ENCODE data around the gene DNAJA2.

Gene DNAJA2

GRCh38 chr16:46927273-46927672 is 46.2 kb downstream of the DNAJA2 start:
- Histone ChIP-seq H3K79me2 (ENCODE audit: control insufficient read depth, insufficient read depth, low read length, unreplicated experiment) (no peaks in the 10 kb centered on the region), H3K4me1 (ENCODE audit: control insufficient read depth, insufficient read depth, low read length, unreplicated experiment) (no peaks in the 10 kb centered on the region), H2AFZ (ENCODE audit: low read length, unreplicated experiment) (no peak overlapping the region), H3K36me3 (ENCODE audit: insufficient read depth, low read length) (no peaks in the 10 kb centered on the region), H3K4me3 (ENCODE audit: low read depth, low read length) (no peak overlapping the region), H3K27ac (ENCODE audit: low read depth, low read length) (no peak overlapping the region), H3K27me3 (ENCODE audit: insufficient read depth, low read length) (no peaks in the 10 kb centered on the region)

- Histone ChIP-seq H3K4me1 (ENCODE audit: control insufficient read depth, insufficient read depth, low read length, unreplicated experiment) (no peaks in the 10 kb centered on the region), H3K79me2 (ENCODE audit: control insufficient read depth, insufficient read depth, low read length, unreplicated experiment) (no peaks in the 10 kb centered on the region), H3K4me3 (ENCODE audit: low read depth, low read length) (no peak overlapping the region), H3K27ac (ENCODE audit: low read depth, low read length) (no peak overlapping the region), H3K36me3 (ENCODE audit: insufficient read depth, low read length) (no peaks in the 10 kb centered on the region), H3K27me3 (ENCODE audit: insufficient read depth, low read length) (no peaks in the 10 kb centered on the region), H2AFZ (ENCODE audit: low read length, unreplicated experiment) (no peak overlapping the region)
These were observed 46.8 kb downstream of the DNAJA2 start for GRCh38 chr16:46926470-46927225.

DNA sequence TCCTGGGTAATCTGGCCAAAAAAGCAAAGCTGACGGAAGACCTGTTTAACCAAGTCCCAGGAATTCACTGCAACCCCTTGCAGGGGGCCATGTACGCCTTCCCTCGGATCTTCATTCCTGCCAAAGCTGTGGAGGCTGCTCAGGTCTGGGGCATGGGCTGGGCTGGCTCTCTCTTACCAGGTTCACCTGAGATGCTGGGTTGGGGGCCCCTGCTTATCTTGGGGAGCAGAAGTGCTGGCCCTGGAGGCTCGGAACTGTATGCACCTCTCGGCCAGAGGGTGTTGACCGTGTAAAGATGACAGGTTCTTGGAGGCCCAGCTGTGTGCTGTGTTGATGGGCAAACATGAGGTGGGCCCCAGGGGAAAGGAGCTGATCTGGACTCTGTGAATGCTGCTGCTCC is 49.1 kb downstream of the DNAJA2 start:
- no peaks in the 10 kb centered on the region for H3K36me3 ChIP-seq (ENCODE audit: insufficient read depth, low read length)
- H3K79me2 ChIP-seq (ENCODE audit: control insufficient read depth, insufficient read depth, low read length, unreplicated experiment): no peaks in the 10 kb centered on the region
- H3K4me3 ChIP-seq (ENCODE audit: low read depth, low read length): no peak overlapping the region
- no peaks in the 10 kb centered on the region for H3K27me3 ChIP-seq (ENCODE audit: insufficient read depth, low read length)
- H3K27ac ChIP-seq (ENCODE audit: low read depth, low read length): no peak overlapping the region
- no peaks in the 10 kb centered on the region for H3K4me1 ChIP-seq (ENCODE audit: control insufficient read depth, insufficient read depth, low read length, unreplicated experiment)
- H2AFZ ChIP-seq (ENCODE audit: low read length, unreplicated experiment): no peak overlapping the region

DNA sequence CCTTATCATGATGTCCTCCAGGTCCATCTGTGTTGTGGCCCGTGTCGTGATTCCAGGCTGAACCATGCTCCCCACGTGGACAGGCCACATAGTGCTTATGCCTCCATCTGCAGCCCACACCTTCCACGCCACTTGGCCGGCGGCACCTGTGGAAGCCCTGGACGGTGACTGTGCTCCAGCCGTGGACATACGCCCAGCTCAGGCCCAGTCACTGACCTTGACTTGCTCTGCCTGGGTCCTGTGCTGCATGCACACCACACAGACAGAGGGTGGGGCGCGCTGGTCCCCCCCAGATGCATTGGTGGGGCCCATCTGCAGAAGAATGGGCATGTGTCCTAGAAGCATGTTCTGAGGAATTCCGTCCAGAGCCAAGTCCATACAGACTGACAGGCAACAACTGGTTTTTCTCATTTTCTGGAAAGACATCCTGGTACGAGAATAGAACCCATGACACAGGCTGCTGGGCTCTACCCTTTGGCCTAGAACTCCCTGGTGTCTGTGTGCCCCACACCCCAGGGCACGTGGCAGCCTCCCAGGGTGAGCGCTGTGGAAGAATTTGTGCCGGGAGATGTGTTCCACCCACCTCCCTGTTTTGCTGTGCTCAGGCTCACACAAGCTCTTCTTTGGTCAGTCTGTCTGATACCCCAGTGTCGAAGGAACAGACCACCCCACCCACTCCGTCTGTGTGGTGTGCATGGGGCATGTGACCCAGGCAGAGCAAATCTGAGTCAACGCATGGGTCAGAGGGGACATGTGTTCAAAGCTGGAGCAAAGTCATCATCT is 49.8 kb downstream of the DNAJA2 start:
- Histone ChIP-seq H3K27me3 (ENCODE audit: insufficient read depth, low read length) (no peaks in the 10 kb centered on the region), H3K36me3 (ENCODE audit: insufficient read depth, low read length) (no peaks in the 10 kb centered on the region), H3K4me3 (ENCODE audit: low read depth, low read length) (no peak overlapping the region), H3K27ac (ENCODE audit: low read depth, low read length) (no peak overlapping the region), H2AFZ (ENCODE audit: low read length, unreplicated experiment) (no peak overlapping the region), H3K79me2 (ENCODE audit: control insufficient read depth, insufficient read depth, low read length, unreplicated experiment) (no peaks in the 10 kb centered on the region), H3K4me1 (ENCODE audit: control insufficient read depth, insufficient read depth, low read length, unreplicated experiment) (no peaks in the 10 kb centered on the region)

DNA sequence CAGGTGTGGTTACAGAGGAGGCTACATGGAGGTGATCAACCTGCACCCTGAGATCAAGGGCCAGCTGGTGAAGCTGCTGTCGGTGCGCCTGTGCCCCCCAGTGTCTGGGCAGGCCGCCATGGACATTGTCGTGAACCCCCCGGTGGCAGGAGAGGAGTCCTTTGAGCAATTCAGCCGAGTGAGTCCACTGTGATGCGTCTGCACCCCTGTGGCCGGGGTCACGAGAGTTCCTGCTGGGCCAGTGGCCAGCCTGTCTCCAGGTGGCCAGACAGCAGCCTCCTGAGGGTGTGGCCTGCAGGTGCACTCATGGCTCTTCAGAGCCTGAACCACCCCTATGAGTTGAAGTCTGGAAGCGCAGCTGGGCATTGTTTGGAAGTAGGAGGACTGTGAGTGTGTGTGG is 51.2 kb downstream of the DNAJA2 start:
- Histone ChIP-seq H3K4me1 (ENCODE audit: control insufficient read depth, insufficient read depth, low read length, unreplicated experiment) (no peaks in the 10 kb centered on the region), H3K4me3 (ENCODE audit: low read depth, low read length) (no peak overlapping the region), H2AFZ (ENCODE audit: low read length, unreplicated experiment) (no peak overlapping the region), H3K27me3 (ENCODE audit: insufficient read depth, low read length) (no peaks in the 10 kb centered on the region), H3K27ac (ENCODE audit: low read depth, low read length) (no peak overlapping the region), H3K79me2 (ENCODE audit: control insufficient read depth, insufficient read depth, low read length, unreplicated experiment) (no peaks in the 10 kb centered on the region), H3K36me3 (ENCODE audit: insufficient read depth, low read length) (no peaks in the 10 kb centered on the region)

DNA sequence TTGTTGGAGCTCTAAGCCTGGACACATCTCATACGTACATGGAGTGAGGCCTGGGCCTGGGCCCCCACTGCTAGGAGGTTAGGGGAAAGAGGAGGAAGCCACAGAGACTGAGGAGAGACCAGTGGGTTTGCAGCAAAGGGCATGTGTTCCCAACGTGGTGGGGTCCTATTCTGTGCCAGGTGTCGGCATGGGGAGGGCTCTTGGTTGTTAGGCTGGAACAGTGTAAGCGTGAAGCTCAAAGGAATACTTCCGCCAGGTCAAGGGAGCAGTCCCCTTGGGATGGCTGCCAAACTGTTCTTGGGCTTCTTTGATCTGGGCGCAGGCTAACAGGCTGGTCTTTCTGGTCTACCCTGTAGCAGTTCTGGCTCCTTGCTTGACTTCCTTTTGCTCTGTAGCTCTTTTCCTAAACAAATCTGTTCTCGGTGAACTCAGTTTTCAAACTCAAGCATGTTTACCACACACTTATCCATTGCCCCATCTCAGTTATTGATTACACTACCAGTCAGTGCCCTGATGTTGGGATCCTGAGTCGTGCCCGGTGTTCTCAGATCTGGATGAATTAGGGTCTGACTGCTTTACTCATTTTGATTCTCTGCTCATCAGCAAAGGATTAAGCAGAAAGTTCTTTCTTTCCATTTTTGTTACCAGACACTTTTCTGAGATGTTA is 52.9 kb downstream of the DNAJA2 start:
- no peaks in the 10 kb centered on the region for H3K79me2 ChIP-seq (ENCODE audit: control insufficient read depth, insufficient read depth, low read length, unreplicated experiment)
- no peaks in the 10 kb centered on the region for H3K27me3 ChIP-seq (ENCODE audit: insufficient read depth, low read length)
- H3K27ac ChIP-seq (ENCODE audit: low read depth, low read length): no peak overlapping the region
- peaks cover under 1% of the 10 kb centered on the region; the same call in 1 of the 2 replicates for H3K36me3 ChIP-seq (ENCODE audit: insufficient read depth, low read length)
- no peak overlapping the region for H2AFZ ChIP-seq (ENCODE audit: low read length, unreplicated experiment)
- H3K4me3 ChIP-seq (ENCODE audit: low read depth, low read length): no peak overlapping the region
- H3K4me1 ChIP-seq (ENCODE audit: control insufficient read depth, insufficient read depth, low read length, unreplicated experiment): no peaks in the 10 kb centered on the region

GRCh38 chr16:46918905-46919792 is 54.3 kb downstream of the DNAJA2 start:
- Histone ChIP-seq H3K27ac (ENCODE audit: low read depth, low read length) (no peak overlapping the region), H3K4me1 (ENCODE audit: control insufficient read depth, insufficient read depth, low read length, unreplicated experiment) (no peaks in the 10 kb centered on the region), H3K79me2 (ENCODE audit: control insufficient read depth, insufficient read depth, low read length, unreplicated experiment) (no peaks in the 10 kb centered on the region), H3K4me3 (ENCODE audit: low read depth, low read length) (no peak overlapping the region), H3K36me3 (ENCODE audit: insufficient read depth, low read length) (peaks cover 5% of the 10 kb centered on the region; the same call in 1 of the 2 replicates), H3K27me3 (ENCODE audit: insufficient read depth, low read length) (no peaks in the 10 kb centered on the region), H2AFZ (ENCODE audit: low read length, unreplicated experiment) (no peak overlapping the region)

DNA sequence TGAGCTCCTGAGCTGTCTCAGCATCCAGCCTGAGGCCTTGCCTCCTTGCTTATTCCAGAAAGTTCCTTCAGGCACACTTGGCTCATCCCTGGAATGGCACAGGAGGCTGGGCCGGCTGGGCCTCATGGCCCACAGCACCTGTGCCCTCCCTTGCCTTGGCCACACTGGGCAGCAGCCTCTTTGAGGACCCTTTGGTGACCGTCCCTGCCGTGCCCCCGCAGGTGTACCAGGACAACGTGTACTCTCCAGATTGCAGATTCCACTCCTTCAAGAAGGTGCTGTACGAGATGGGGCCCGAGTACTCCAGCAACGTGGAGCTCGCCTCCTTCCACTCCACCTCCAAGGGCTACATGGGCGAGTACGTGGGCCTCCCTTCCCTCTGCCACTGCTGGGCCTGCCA is 55.1 kb downstream of the DNAJA2 start:
- Histone ChIP-seq H3K36me3 (ENCODE audit: insufficient read depth, low read length) (peaks cover 5% of the 10 kb centered on the region; the same call in 1 of the 2 replicates), H3K27ac (ENCODE audit: low read depth, low read length) (no peak overlapping the region), H2AFZ (ENCODE audit: low read length, unreplicated experiment) (no peak overlapping the region)

GRCh38 chr16:46916980-46917379 is 56.5 kb downstream of the DNAJA2 start:
- H3K79me2 ChIP-seq (ENCODE audit: control insufficient read depth, insufficient read depth, low read length, unreplicated experiment): no peaks in the 10 kb centered on the region
- peaks cover 5% of the 10 kb centered on the region; the same call in 1 of the 2 replicates for H3K36me3 ChIP-seq (ENCODE audit: insufficient read depth, low read length)
- no peak overlapping the region for H3K4me3 ChIP-seq (ENCODE audit: low read depth, low read length)
- no peaks in the 10 kb centered on the region for H3K27me3 ChIP-seq (ENCODE audit: insufficient read depth, low read length)
- no peak overlapping the region for H3K27ac ChIP-seq (ENCODE audit: low read depth, low read length)
- no peaks in the 10 kb centered on the region for H3K4me1 ChIP-seq (ENCODE audit: control insufficient read depth, insufficient read depth, low read length, unreplicated experiment)
- H2AFZ ChIP-seq (ENCODE audit: low read length, unreplicated experiment): no peak overlapping the region

More for the DNA sequence above, 55.1 kb downstream of the DNAJA2 start:
- no peaks in the 10 kb centered on the region for H3K79me2 ChIP-seq (ENCODE audit: control insufficient read depth, insufficient read depth, low read length, unreplicated experiment)
- no peaks in the 10 kb centered on the region for H3K4me1 ChIP-seq (ENCODE audit: control insufficient read depth, insufficient read depth, low read length, unreplicated experiment)
- H3K27me3 ChIP-seq (ENCODE audit: insufficient read depth, low read length): no peaks in the 10 kb centered on the region
- H3K4me3 ChIP-seq (ENCODE audit: low read depth, low read length): no peak overlapping the region

DNA sequence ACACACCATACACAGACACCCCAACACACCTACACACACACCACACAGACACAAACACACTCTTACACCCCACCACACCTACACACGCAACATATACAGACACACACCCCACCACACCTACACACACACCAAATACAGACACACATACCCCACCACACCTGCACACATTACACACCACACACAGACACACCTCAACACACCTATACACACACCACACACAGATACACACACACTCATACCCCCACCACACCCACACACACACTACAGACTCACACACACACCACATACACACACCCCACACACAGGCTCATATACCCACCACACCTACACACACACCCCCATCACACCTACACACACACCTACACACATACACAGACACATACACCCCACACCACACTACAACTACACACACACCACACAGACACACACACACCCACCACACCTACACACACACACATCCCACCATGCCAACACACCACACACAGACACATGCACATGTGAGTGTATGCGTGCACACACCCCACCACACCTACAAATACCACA is 57.9 kb downstream of the DNAJA2 start:
- H2AFZ ChIP-seq (ENCODE audit: low read length, unreplicated experiment): no peak overlapping the region
- no peaks in the 10 kb centered on the region for H3K4me1 ChIP-seq (ENCODE audit: control insufficient read depth, insufficient read depth, low read length, unreplicated experiment)
- H3K4me3 ChIP-seq (ENCODE audit: low read depth, low read length): no peak overlapping the region
- no peaks in the 10 kb centered on the region for H3K79me2 ChIP-seq (ENCODE audit: control insufficient read depth, insufficient read depth, low read length, unreplicated experiment)
- no peaks in the 10 kb centered on the region for H3K27me3 ChIP-seq (ENCODE audit: insufficient read depth, low read length)
- peaks cover 11% of the 10 kb centered on the region for H3K36me3 ChIP-seq (ENCODE audit: insufficient read depth, low read length)
- no peak overlapping the region for H3K27ac ChIP-seq (ENCODE audit: low read depth, low read length)

Data from ACC112 (cell line).